ENCODE results near the gene IP6K3.

Gene IP6K3, protein sequence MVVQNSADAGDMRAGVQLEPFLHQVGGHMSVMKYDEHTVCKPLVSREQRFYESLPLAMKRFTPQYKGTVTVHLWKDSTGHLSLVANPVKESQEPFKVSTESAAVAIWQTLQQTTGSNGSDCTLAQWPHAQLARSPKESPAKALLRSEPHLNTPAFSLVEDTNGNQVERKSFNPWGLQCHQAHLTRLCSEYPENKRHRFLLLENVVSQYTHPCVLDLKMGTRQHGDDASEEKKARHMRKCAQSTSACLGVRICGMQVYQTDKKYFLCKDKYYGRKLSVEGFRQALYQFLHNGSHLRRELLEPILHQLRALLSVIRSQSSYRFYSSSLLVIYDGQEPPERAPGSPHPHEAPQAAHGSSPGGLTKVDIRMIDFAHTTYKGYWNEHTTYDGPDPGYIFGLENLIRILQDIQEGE

DNA sequence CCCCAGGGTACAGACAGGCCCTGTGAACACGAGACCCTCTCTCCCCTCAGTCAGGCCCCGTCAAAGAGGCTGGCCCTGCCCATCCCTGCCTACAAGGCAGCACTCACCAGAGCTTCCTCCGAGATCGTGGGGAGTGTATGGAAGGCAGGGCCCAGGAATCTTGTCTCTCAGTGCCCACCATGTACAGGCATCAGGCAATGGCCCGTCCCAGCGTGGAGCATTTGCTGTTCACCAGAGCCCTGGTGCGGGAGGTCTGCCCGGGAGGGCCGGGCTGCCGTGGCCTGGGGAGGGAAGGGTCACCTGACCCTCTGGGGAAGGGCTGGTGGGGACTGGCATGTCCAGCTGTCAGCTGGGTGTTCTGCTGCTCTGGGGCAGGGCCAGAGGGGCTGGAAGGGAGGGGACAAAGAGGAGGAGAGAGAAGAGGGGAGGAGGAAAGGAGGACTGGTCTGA, at the start of gene IP6K3:
Gene IP6K3, minus strand, starts transcription at position 255 of the 450 bp plus-strand sequence. CDS start 11,429 bp downstream, outside the sequence.
- DNase-seq (ENCODE audit: extremely low read depth in 1 of 2, low read depth in 1 of 2), result no peak

DNA sequence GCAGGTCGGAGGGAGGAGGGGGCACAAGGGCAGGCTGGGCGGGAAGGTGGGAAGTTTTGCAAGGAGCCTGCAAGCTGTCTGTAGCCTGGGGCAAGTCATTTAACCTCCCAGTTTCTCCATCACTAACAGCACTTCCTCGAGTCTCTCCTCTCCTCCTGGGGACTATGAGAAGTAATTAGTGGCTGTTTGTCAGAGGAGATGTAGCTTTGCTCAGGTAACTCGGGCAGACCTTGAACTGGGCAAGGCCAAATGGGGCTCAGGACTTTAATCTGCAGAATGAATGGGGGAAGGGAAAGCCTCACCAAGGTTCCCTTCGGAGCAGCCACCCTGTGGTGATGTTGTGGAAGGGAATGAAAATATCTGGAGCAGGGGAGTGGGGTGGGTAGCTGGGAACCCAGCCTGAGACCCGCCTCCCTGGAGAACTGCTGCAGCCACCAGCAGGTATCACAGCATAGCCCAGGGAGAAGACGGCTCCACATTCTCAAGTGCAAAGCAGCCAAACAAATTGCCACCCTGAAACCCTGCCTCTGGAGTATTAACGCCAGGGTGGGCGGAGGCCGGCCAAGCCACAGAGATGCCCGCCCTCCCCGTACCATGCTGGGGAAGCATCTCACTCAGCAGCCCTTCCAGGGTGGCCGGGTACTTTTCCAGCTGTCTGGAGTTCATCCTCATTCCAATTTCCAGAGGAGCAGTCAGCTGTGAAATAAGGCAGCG, 48.4 kb upstream of the IP6K3 start:
- DNase-seq (ENCODE audit: extremely low read depth in 1 of 2, low read depth in 1 of 2), result no peak

DNA sequence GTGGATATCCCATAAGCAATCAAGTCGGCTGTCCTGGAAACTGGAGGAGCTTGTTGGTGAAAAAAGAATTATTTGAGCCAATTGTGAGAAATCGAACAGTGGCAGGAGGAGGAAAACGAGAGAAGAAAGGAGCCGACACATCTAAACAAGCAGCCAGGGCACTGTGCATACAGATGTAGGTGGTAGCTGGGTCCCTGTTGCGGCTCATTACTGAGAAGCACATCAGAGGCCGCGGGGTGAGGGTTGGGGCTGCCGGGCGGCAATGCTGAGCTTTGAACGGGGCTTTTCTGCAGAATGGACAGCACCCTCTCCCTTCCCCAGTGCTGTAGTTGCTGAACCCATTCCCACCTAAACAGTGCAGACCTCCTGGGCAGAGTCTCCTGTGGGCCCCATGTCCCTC, 46.3 kb upstream of the IP6K3 start:
- no peak for DNase-seq (ENCODE audit: extremely low read depth in 1 of 2, low read depth in 1 of 2)

DNA sequence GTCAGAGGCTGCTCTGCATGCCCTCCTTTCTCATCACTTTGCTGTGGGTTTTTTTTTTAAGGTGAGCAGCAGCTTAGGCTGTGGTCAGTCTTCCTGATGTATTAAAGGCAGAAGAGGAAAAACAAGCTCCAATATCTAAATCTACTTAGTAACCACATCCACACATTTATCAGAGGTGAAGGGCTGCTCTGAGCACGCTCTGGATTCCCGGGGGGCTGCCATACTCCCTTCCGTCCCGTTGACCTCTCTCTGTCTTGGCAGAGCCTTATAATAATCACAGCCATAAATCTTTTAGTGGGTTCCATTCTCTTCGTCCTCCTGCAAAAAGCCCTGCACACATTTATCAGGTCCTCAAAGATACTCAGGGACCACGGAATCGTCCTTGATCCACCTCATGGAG, 44.9 kb upstream of the IP6K3 start:
- DNase-seq (ENCODE audit: extremely low read depth in 1 of 2, low read depth in 1 of 2), result no peak

DNA sequence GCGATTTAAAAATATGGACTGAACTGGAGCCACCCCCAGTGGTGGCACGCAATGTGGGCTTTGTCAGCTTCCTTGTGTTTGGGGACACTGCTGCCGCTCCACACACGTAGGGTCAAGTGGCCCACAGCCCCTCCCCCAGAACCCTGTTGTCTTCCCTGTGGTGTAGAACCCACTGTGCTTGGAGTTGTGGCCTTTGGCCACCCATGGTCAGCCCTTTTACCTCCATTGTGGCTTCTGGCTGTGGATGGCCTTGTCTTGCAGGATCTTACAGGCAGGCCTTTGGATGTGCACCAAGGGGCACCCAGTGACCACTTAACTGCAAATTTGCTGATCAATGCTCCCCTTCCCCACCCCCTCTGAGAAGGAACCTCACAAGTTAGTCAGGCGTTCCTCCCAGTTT, 44.2 kb upstream of the IP6K3 start:
- DNase-seq (ENCODE audit: extremely low read depth in 1 of 2, low read depth in 1 of 2), result no peak

DNA sequence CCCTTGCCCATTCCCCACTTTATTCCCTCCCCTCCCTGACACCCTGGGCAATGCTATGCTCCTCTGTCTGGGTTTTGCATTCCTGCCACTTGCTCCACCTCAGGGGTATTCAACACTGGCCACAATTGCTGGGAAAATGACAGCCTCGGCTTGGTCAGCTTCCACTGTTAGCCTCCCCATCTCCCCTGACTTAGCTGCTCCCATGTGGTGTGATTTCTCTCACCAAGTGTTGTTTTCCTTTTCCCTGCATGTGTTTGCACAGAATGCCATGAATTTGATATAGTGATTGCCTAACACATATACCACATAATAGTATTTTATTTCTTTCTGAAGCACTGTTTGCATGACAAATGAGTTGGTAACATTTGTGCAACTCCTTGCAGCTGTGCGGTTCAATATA, 43.7 kb upstream of the IP6K3 start:
- no peak for DNase-seq (ENCODE audit: extremely low read depth in 1 of 2, low read depth in 1 of 2)

DNA sequence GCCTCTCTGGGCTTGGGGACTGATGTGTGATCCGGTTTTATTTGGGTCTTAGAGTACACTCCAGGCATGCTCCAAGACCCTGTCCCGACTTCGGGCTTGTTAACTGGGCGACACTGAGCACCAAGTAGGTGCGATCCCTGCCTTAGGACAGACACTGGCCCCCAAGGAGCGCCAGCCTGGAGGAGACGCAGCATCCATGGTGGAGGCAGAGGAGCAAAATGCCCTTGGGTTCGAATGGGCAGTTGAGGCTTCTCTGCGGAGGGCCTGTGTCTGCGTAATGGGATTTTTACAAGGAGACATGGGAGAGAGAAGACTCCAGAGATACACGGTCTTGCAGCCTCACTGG, 42.8 kb upstream of the IP6K3 start:
- DNase-seq (ENCODE audit: extremely low read depth in 1 of 2, low read depth in 1 of 2), result no peak

DNA sequence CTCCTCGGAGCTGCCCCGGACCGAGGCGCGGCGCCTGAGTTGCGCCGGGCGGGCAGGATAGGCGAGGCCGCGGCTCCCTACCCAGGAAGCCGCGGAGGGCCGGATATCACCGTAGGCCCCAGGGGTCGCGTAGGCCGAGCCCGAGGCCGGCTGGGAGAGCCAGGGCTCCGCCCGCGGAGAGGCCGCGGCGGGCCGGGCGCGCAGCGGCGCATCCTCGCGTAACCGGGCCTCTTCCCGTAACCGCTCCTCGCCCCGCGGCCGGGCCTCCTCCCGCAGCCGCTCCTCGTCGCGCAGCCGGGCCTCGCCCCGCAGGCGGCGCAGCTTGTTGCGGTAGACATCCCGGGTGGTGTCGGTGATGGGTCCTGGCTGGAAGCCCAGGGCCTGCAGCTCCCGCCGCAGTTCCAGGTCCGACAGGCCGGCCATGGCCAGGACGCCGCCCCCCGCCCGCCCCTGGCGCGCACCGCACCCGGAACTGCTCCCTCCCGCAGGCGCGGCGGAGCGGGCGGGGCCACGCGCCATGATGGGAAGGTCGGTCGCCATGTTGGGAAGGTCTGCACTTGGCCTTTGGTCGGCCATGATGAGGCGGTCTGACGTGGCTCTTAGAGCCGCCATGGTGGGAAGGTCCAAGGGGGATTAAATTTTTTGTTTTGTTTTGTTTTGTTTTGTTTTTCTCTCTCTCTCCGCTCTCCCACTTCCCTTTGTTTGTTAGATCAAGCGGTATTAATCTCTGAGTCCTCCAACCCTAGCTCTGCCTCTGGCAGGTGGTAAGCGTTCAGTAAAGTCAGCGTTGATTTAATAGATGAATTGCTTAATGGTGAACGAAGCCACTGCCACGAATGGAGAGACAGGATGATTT, 42.2 kb upstream of the IP6K3 start, which contains the start of gene LEMD2:
Gene LEMD2, minus strand, starts transcription at position 437 of the 856 bp plus-strand sequence. Its CDS starts 14 bp downstream, at position 423.
- DNase-seq (ENCODE audit: extremely low read depth in 1 of 2, low read depth in 1 of 2), result peak; percentile 81 to 85

DNA sequence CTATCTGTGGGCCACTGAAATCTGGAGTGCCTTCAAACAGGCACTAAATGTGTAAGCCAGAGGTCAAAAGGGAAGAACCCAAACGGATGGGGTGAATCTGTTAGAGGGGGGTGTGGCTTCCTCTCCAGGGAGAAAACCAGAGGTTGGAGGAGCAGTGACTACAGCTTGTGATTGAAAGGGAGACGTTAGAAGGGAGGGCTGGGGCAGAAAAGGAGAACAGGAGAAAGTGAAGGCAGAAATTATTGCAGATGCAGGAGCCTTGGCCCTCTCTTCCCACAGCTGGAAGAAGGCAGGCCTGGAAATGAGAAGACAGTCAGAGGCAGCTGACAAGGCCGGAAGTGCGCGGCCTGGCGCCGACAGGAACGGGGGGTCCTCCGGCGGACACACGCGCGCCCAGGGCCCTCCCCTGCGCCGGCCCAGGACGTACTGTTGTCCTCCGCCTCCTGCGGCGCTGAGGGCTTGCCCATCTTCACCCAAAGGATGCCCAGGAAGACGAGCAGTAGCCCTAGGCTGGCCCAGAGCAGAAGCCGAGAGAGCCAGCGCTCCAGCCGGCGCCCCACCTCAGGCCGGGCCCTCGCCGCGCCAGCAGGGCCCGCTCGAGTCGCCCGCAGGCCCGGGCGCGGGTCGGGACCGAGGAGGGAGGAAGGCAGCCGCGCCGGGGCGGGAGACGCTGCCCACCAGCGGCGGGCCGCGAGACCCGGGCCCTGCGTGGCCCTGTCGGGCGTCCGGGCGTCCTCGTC, 41.4 kb upstream of the IP6K3 start:
- DNase-seq (ENCODE audit: extremely low read depth in 1 of 2, low read depth in 1 of 2), result peak; percentile 47 to 49

DNA sequence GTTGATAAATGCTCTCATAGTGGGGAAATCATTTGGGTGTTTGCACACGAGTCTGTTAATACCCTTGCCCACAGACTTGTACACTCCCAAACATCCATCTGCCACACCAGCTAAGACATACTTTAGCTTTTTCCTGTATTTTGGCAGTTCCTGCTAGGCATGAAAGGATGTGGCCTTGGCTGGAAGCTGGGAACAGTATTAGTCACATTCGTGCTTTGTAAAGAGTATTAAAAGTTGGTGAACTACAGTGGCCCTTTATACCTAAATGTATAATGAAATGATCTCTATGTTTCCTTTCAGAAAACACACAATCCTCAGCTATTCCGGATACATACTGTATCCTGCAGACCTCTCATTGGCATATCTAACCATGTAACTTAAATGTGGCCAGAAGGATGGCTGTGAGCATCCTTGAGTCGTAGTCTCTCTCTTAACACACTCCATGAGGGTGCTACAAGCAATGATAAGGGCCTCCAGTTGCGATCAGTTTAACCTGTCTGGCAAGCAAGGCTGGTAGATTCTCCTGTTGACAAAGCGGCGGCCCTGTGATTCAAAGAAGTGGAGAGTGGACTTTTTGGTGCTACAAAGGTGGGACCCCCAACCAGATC, 40.7 kb upstream of the IP6K3 start:
- no peak for DNase-seq (ENCODE audit: extremely low read depth in 1 of 2, low read depth in 1 of 2)

DNA sequence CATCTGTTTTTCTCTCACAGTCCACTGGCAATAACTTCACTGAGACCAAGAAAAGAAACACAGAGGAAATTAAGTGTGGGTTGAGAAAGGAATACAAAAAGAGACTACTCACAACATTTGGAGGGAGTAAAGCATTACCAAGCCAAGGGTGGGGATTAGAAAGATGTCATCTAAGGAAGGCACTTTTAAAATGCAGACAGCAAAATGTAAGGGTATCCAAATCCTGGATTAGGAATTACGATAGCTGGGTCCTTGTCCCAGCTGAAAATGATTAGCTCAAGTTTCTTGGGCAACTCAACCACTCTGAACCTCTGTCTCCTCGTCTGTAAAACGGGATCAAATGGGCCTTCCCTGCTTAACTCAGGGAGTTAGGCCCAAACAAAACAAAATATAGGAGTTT, 40.0 kb upstream of the IP6K3 start:
- DNase-seq (ENCODE audit: extremely low read depth in 1 of 2, low read depth in 1 of 2), result no peak

DNA sequence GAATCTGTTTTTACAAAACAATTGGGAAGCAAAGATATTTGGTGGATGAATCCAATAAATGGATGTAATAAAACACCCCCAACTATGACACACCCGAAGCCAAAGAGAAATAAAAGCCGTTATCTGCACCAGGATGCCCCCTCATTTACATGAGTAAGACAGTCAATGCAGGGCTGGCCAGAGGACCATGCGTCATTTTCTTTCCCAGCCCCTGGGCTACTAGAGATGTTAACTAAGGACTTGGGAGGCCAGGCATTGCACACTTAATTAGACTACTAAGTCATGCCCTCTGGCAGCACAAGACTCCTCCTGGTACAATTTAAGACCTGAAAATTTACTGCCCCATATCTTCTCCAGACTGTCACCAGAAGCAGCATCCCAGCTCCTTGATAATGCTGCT, 39.1 kb upstream of the IP6K3 start:
- no peak for DNase-seq (ENCODE audit: extremely low read depth in 1 of 2, low read depth in 1 of 2)

DNA sequence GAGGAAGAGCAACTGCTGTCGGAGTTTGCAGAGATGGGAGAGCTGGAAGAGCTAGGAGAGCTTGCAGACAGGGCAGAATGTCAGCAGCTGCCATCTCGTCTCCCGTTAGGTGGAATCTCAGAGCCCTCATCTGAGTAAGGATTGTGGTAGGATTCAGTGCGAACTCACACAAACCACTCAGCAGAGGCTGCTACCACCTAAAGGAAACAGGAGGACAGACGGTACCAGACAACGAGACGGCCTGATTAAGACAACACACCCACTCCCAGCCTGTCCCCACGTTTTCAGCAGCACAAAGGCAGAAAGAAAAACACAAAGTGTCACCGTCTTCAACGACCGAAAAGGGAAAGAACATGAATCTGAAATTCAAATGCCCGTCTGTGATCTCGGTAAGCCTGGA, 38.1 kb upstream of the IP6K3 start:
- DNase-seq (ENCODE audit: extremely low read depth in 1 of 2, low read depth in 1 of 2), result no peak

DNA sequence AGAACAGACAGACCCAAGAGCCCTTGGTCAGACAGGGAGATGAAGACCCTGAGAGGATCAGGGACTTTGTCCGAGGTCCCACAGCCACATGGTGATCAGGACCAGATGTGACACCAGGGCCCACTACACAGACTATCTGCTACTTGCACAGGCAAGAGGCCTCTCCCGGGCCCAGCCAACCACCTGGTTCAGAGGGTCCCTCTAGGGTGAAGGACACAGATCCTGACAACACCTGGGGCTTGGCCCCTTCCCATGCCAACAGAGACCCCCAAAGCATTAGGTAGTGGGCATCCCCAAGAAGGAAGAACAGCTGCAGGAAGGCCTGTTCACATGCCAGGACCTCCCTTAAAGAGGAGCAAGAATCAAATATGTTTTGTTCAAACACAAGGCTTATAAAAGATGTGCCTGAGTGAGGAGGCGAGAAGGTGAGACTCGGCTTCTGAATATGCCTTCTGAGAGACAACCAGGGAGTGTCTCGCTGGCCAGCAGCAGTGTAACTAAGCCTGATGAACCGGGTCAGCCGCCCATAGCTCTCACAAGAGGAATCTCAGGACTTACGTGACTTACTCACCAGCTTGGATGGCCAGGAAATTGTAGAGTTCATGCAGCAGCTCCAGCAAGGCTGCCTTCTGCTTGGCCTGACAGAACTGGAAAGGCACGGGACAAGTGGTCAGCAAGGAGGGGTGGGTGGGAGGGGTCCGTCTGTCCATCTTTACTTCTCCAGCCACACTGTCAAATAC, 37.2 kb upstream of the IP6K3 start:
- DNase-seq (ENCODE audit: extremely low read depth in 1 of 2, low read depth in 1 of 2), result no peak

DNA sequence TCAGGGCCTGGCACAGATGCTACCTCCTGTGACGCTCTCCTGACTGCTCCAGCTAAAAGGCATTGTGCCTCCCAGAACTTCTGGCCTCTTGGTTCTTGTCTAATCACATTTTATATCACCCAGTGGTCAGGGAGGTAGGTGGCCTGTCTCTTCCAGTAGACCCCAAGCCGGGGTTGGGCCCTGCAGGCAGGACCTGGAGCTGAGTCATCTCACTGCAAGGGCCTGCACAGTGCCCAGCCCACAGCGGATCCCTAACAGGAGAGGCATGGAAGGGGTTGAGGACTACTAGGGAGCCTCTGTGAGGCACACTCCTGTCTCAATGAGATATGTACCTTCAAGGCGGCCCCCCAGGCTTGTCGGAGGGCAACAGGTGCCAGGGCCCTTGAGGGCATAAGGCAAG, 35.9 kb upstream of the IP6K3 start:
- DNase-seq (ENCODE audit: extremely low read depth in 1 of 2, low read depth in 1 of 2), result no peak

DNA sequence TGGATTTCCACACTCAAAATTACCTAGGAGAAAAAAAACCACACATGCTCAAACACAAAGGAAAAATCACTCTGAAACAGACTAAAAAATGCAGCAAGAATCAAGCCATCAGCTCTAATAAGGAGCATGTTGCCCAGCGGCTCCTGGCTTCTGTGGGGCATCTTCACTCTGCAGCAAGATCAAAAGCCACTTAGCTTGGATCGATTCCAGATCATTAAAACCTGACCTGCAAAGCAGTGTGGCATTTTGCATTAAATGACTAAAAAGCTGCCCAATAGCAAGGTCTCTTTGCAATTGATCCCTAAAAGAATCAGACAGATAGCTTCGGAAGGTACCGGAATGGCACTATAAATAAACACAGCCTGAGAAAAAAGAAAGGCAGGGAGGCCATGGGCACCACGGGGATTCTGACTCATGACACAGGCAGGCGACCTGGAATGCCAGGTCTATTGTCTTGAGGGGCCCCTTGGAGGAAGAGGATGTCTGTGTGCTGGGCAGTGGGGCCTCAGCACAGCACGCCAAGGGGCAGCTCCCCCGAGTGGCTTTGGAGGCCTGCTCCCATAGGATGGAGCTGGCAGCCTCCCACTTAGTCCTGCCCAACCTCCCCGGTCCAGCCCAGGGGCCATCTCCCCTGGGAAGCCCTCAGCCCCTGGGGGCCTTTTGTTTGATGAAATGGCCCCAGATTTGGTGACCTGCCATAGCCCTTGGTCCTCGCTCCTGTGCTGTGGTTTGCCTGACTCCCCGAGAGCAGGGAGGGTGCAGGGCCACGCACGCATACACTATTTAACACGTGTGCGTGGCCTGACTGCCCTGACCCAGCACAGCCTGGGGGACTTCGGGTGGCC, 34.6 kb upstream of the IP6K3 start:
- DNase-seq (ENCODE audit: extremely low read depth in 1 of 2, low read depth in 1 of 2), result no peak

DNA sequence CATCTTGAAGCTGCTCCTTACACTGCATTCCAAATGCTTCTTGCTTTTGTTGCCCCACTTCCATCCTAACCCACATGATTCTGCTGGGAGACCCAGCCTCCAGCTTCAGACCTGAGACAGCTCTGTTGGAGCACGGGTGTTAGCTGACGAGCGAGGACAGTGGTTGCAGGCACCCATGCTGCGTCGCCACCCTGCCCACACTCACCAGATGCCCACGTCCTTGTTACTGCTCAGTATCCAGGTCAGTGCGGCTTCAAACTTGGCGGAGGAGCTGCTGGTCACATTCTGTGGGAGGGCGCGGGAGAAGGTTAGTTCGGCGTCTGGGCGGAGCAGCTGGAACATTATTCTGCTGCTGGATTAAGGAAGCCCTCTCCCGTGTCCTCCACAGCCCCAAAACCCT, 33.2 kb upstream of the IP6K3 start:
- no peak for DNase-seq (ENCODE audit: extremely low read depth in 1 of 2, low read depth in 1 of 2)

DNA sequence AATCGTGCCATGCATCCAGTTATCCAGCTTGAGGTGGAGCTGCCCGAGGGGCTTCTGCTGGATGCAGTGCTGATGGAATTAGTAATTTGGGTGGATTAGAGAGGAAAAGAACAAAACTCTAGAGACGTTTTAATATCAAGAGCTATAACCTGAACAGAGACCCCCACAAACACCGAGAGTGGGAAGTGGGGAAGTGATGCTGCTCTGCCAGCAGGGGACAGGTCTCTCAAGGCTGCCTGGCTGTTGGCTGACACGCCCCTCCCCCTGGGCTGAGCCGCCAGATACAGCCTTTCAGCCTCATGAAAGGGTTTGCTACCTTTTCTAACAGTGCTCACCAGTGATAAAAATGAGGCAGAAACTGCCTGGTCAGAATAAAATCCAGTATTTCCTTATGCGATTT, 32.6 kb upstream of the IP6K3 start:
- DNase-seq (ENCODE audit: extremely low read depth in 1 of 2, low read depth in 1 of 2), result no peak
